ENCODE data around the gene SLC9A8. TPM values are rescaled to one million over a fixed set of nuclear protein-coding genes. Genes with fewer than 3 reads are reported as not detected.
A peak's percentile ranks its signal among the peaks of the same experiment; 100 is the strongest.

Gene SLC9A8
- total RNA-seq, 3 donors from 2014 or later = 15.9 to 26.9 (median 16.3) TPM

GRCh38 chr20:49899541-49900383, 87.1 kb downstream of the SLC9A8 start:
- no peak for TF ChIP-seq CTCF (IDR thresholded peaks at IDR 0.05)
- ATAC-seq (no peak), DNase-seq (no peak)
- intact Hi-C loops (cut with DNase I, micrococcal nuclease) = no loop called here
- Histone ChIP-seq H3K9me3 (no peaks in the 10 kb centered on the region), H3K36me3 (ENCODE audit: low read depth) (peaks cover 7% of the 10 kb centered on the region), H3K4me3 (no peak overlapping the region), H3K4me1 (ENCODE audit: low read depth) (no peaks in the 10 kb centered on the region)

- Histone ChIP-seq H3K9me3 (no peaks in the 10 kb centered on the region), H3K4me3 (no peak overlapping the region), H3K4me1 (ENCODE audit: low read depth) (no peaks in the 10 kb centered on the region), H3K36me3 (ENCODE audit: low read depth) (peaks cover 18% of the 10 kb centered on the region)
- TF ChIP-seq CTCF (IDR thresholded peaks at IDR 0.05) = no peak
- intact Hi-C loops (cut with DNase I, micrococcal nuclease) = no loop called here
- DNase-seq (no peak), ATAC-seq (peak; percentile 42)
Measured at GRCh38 chr20:49901588-49901987, 89.0 kb downstream of the SLC9A8 start.

- H3K4me1 ChIP-seq (ENCODE audit: low read depth) = peaks cover 9% of the 10 kb centered on the region
- no peak for ATAC-seq
- peak in 1 of 3 donors; percentile 14 for DNase-seq
- H3K36me3 ChIP-seq (ENCODE audit: low read depth) = peaks cover 18% of the 10 kb centered on the region
- intact Hi-C loops (cut with DNase I, micrococcal nuclease) = no loop called here
- TF ChIP-seq CTCF (IDR thresholded peaks at IDR 0.05) = no peak
- H3K9me3 ChIP-seq = no peaks in the 10 kb centered on the region
- no peak overlapping the region for H3K4me3 ChIP-seq
Measured at GRCh38 chr20:49904440-49905214, 92.0 kb downstream of the SLC9A8 start.

GRCh38 chr20:49905415-49906091, 92.9 kb downstream of the SLC9A8 start:
- no peak for ATAC-seq
- H3K4me1 ChIP-seq (ENCODE audit: low read depth) = peaks cover 18% of the 10 kb centered on the region
- DNase-seq = peak in 1 of 3 donors; percentile 33
- no peak overlapping the region for H3K4me3 ChIP-seq
- H3K36me3 ChIP-seq (ENCODE audit: low read depth) = peaks cover 18% of the 10 kb centered on the region
- intact Hi-C loops (cut with DNase I, micrococcal nuclease) = no loop called here
- H3K9me3 ChIP-seq = no peaks in the 10 kb centered on the region
- TF ChIP-seq CTCF (IDR thresholded peaks at IDR 0.05) = no peak

GRCh38 chr20:49906101-49906604, 93.5 kb downstream of the SLC9A8 start:
- Histone ChIP-seq H3K4me1 (ENCODE audit: low read depth) (peaks cover 23% of the 10 kb centered on the region), H3K4me3 (no peak overlapping the region), H3K36me3 (ENCODE audit: low read depth) (peaks cover 18% of the 10 kb centered on the region), H3K9me3 (no peaks in the 10 kb centered on the region)
- no peak for TF ChIP-seq CTCF (IDR thresholded peaks at IDR 0.05)
- intact Hi-C loops (cut with DNase I, micrococcal nuclease) = no loop called here
- ATAC-seq = no peak
- DNase-seq = peak in 1 of 3 donors; percentile 30
